Memory B cell (primary cell): Measurements from ENCODE around the gene ARL15.

Experiments
- ATAC-seq: fragments of 150-1000 bp; cut with Tn5 transposase; 2 replicates; pipeline ENCODE4 v1.10.0; 2021; ENCODE audit warnings: low read depth, mild to moderate bottlenecking, moderate library complexity
- DNase-seq, 2 donors: peaks; one replicate each; pipeline ENCODE4 v3.0.0; 2022; ENCODE audit warnings: low spot score in 2 of 2
- H3K27ac Mint-ChIP-seq: one replicate; pipeline ENCODE4 v1.8.0; 2022; ENCODE audit warnings: mild to moderate bottlenecking, moderate library complexity, mixed read lengths
- H3K27me3 Mint-ChIP-seq: one replicate; pipeline ENCODE4 v1.8.0; 2022; ENCODE audit warnings: mixed read lengths
- H3K36me3 Mint-ChIP-seq: one replicate; pipeline ENCODE4 v1.8.0; 2022; ENCODE audit warnings: mild to moderate bottlenecking, mixed read lengths
- H3K4me1 Mint-ChIP-seq: one replicate; pipeline ENCODE4 v1.8.0; 2022; ENCODE audit warnings: mixed read lengths
- H3K4me3 Mint-ChIP-seq: one replicate; pipeline ENCODE4 v1.8.0; 2022; ENCODE audit warnings: mild to moderate bottlenecking, moderate library complexity, mixed read lengths
- H3K9me3 Mint-ChIP-seq: one replicate; pipeline ENCODE4 v1.8.0; 2022; ENCODE audit warnings: mixed read lengths

Gene ARL15

GRCh38 chr5:53962306-53962705 is 348.1 kb downstream of the ARL15 start:
- Mint-ChIP-seq H3K27ac (no peak overlapping the region), H3K27me3 (no peaks in the 10 kb centered on the region), H3K36me3 (peaks cover 19% of the 10 kb centered on the region), H3K4me1 (no peaks in the 10 kb centered on the region), H3K4me3 (no peak overlapping the region), H3K9me3 (peaks cover 10% of the 10 kb centered on the region)
- DNase-seq (no peak), ATAC-seq (no peak)

- H3K27me3 Mint-ChIP-seq, result no peaks in the 10 kb centered on the region
- peaks cover 4% of the 10 kb centered on the region for H3K4me1 Mint-ChIP-seq
- no peak for DNase-seq
- peaks cover 20% of the 10 kb centered on the region for H3K9me3 Mint-ChIP-seq
- ATAC-seq, result no peak
- H3K36me3 Mint-ChIP-seq, result peaks cover 31% of the 10 kb centered on the region
- no peak overlapping the region for H3K4me3 Mint-ChIP-seq
- H3K27ac Mint-ChIP-seq, result no peak overlapping the region
Observed at GRCh38 chr5:53956632-53957031, 353.7 kb downstream of the ARL15 start.

GRCh38 chr5:53956196-53956595 is 354.2 kb downstream of the ARL15 start:
- Mint-ChIP-seq H3K36me3 (peaks cover 31% of the 10 kb centered on the region), H3K9me3 (peaks cover 20% of the 10 kb centered on the region), H3K27ac (no peak overlapping the region), H3K4me3 (no peak overlapping the region), H3K27me3 (no peaks in the 10 kb centered on the region), H3K4me1 (peaks cover 4% of the 10 kb centered on the region)
- DNase-seq, result no peak
- ATAC-seq, result no peak

GRCh38 chr5:53950621-53951020 is 359.8 kb downstream of the ARL15 start:
- Mint-ChIP-seq H3K27me3 (no peaks in the 10 kb centered on the region), H3K36me3 (peaks cover 23% of the 10 kb centered on the region), H3K27ac (no peak overlapping the region), H3K4me1 (peaks cover 2% of the 10 kb centered on the region), H3K4me3 (no peak overlapping the region), H3K9me3 (no peaks in the 10 kb centered on the region)
- ATAC-seq (no peak), DNase-seq (no peak)

DNA sequence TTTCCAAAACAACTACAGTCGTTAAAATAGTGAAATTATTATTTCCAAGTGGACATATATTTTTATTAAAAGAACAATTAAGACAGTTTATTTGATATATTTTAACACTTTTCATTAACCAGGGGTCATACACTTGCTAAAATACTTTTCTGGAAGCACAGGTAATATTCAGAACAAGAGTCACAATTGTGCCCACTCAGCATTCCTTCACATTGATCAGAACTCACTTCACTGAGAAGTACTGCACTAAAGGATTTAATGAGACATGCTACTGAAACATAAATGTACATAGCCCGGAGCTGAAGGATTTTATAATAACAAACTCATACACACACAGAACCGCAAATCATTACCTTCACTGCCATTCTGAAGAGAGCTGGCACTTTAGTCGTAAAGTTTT is 361.8 kb downstream of the ARL15 start:
- ATAC-seq (no peak), DNase-seq (no peak)
- Mint-ChIP-seq H3K4me1 (peaks cover 2% of the 10 kb centered on the region), H3K9me3 (no peaks in the 10 kb centered on the region), H3K36me3 (peaks cover 30% of the 10 kb centered on the region), H3K27ac (no peak overlapping the region), H3K4me3 (no peak overlapping the region), H3K27me3 (no peaks in the 10 kb centered on the region)

DNA sequence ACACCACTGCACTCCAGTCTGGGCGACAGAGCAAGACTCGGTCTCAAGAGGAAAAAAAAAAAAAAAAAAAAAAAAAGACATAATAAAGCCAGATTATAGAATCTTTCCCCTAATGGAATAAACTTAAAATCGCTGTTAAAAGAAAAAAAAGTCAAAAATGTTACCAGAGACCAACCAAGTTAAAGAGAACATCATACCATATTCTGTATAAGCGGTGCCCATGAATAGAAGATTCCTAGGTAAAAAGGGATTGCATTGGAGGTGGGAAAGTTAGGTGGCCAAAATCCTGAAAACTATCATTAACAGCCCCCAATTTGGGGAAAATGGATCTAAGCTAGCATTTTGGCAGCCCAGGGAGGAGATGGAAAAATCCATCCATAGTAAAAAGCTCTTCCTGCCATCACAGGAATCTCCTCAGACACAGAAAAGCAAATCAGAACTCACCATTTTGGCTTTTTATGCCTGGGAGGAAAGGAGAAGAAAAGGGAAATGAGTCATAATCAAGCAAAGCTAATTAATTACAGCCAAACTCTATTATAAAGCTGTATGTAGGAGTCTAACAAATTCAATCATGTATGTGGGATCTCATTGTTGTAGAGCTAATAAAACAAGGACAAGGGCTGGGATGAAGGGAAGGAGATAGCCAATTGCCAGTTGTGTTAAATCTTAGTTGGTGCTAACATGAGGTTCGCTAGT is 363.8 kb downstream of the ARL15 start:
- Mint-ChIP-seq H3K9me3 (peaks cover 1% of the 10 kb centered on the region), H3K4me1 (no peaks in the 10 kb centered on the region), H3K4me3 (no peak overlapping the region), H3K36me3 (peaks cover 44% of the 10 kb centered on the region), H3K27ac (no peak overlapping the region), H3K27me3 (no peaks in the 10 kb centered on the region)
- DNase-seq, result no peak
- no peak for ATAC-seq

DNA sequence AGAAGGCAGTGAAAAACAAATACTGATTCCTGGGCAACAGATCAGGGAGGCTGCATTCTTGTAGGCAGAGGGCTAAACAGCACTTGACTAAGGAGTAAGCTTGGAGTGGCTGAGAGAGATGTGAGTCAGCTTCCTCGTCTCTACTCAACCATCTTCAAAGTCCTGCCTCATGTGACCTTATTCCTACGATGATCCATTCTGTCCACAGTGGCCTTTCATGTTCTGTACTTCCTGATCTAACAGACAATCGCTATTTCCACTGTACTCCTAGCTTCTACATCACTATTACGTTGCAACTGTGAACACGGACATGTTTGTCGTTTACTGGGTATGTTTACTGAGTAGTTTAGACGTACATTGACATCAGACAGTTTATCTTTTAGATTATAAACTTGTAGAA is 365.4 kb downstream of the ARL15 start:
- Mint-ChIP-seq H3K36me3 (peaks cover 45% of the 10 kb centered on the region), H3K4me1 (no peaks in the 10 kb centered on the region), H3K27ac (no peak overlapping the region), H3K9me3 (peaks cover 1% of the 10 kb centered on the region), H3K27me3 (no peaks in the 10 kb centered on the region), H3K4me3 (no peak overlapping the region)
- ATAC-seq, result no peak
- no peak for DNase-seq

DNA sequence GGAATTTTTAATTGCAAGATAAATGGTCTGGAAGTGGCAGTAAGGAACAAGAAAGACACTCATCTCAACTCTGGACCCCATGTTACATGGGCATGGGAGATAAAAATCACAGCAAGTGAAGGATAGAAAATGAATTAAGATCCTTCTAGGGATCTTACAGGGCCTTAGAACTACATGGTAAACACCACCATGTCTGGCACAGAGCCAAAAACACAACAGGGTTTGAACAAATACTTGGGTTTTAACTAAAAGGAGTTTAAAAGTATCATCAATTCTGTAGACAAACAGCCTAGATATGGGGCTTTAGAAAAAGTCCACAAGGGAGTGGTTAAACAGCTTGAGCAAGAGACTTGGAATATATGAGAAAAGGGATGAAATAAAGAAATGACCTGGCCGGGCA is 366.4 kb downstream of the ARL15 start:
- Mint-ChIP-seq H3K4me1 (no peaks in the 10 kb centered on the region), H3K9me3 (peaks cover 1% of the 10 kb centered on the region), H3K27me3 (no peaks in the 10 kb centered on the region), H3K27ac (no peak overlapping the region), H3K36me3 (peaks cover 45% of the 10 kb centered on the region), H3K4me3 (no peak overlapping the region)
- ATAC-seq (no peak), DNase-seq (no peak)

- peaks cover 1% of the 10 kb centered on the region for H3K9me3 Mint-ChIP-seq
- no peaks in the 10 kb centered on the region for H3K27me3 Mint-ChIP-seq
- no peak for DNase-seq
- no peaks in the 10 kb centered on the region for H3K4me1 Mint-ChIP-seq
- H3K4me3 Mint-ChIP-seq, result no peak overlapping the region
- H3K36me3 Mint-ChIP-seq, result peaks cover 50% of the 10 kb centered on the region
- H3K27ac Mint-ChIP-seq, result no peak overlapping the region
- ATAC-seq, result no peak
Observed at GRCh38 chr5:53942724-53943123, 367.6 kb downstream of the ARL15 start.

- ATAC-seq (no peak), DNase-seq (no peak)
- Mint-ChIP-seq H3K36me3 (peaks cover 39% of the 10 kb centered on the region), H3K4me3 (no peak overlapping the region), H3K27me3 (no peaks in the 10 kb centered on the region), H3K9me3 (peaks cover 1% of the 10 kb centered on the region), H3K4me1 (no peaks in the 10 kb centered on the region), H3K27ac (no peak overlapping the region)
Observed at GRCh38 chr5:53940921-53941320, 369.5 kb downstream of the ARL15 start.

GRCh38 chr5:53937467-53937866 is 372.9 kb downstream of the ARL15 start:
- Mint-ChIP-seq H3K27me3 (no peaks in the 10 kb centered on the region), H3K27ac (no peak overlapping the region), H3K9me3 (no peaks in the 10 kb centered on the region), H3K4me3 (no peak overlapping the region), H3K36me3 (peaks cover 17% of the 10 kb centered on the region), H3K4me1 (no peaks in the 10 kb centered on the region)
- DNase-seq (no peak), ATAC-seq (no peak)

DNA sequence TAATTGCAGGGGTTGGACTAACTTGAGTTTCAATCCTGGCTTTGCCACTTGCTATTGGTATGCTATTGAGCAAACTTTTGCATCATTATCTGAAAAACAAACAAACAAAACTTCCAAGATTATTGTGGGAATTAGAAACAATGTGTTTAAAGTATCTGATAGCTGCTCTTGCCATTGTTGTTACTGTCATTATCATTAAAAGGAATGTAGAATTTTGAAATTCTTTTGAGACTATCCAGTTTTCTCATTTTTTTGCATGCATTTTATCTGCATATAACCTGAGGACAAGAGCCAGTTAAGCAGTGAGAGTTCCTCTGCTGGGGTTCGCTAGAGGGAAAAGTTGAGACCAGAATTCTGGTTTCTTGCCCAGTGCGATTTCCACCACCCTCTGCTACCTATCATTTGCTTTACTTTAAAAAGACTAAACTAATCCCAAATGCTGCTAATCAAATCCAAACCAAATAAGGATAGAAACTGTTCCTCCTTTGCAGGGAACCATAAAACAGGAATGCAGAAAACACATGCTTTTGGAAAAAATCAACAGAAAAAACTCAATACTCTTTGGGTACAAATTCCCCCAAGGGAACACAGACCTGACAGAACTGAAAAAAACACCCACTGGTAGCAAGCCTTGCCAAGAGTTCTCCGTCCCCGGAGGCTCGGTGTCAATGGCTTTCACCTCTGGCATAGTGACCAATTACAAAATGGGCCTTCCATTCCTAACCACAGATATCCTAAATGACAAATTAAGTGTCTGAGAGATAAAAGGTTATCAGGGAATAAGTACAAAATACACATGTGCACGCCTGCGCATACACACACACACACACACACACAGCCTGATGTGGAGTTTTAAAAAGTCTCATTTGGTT is 373.7 kb downstream of the ARL15 start:
- ATAC-seq, result no peak
- H3K27ac Mint-ChIP-seq, result no peak overlapping the region
- no peaks in the 10 kb centered on the region for H3K27me3 Mint-ChIP-seq
- DNase-seq, result no peak
- H3K36me3 Mint-ChIP-seq, result peaks cover 11% of the 10 kb centered on the region
- no peaks in the 10 kb centered on the region for H3K9me3 Mint-ChIP-seq
- no peak overlapping the region for H3K4me3 Mint-ChIP-seq
- no peaks in the 10 kb centered on the region for H3K4me1 Mint-ChIP-seq

DNA sequence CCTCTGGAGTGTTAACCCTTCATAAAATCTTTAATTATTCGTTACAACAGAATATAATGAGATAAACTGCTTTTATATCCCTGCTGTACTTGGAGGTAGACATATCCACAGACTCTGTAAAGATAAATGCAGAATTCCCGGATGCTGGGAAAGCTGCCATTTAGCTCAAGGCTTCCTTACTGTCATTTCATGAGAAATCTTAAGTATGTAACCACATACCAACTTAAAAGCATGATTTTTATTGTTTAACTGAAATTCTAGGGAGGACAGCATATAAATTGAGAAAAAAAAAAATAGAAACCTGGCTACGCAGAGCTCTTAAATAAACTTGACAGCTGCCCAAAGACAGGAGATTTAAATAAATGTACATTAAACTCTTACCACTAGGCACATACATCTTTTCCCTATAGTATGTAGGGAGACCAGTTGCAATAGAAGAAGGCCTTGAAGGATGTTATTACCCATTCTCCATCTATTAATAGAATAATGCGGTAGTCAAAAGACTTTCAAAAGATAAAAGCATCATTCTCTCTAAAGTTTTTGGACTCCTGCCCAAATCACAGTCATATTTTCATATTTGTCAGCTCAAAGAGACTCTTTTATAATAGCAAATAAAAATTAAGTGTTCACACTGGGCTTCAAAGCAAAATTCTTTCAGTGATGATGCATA is 376.1 kb downstream of the ARL15 start:
- Mint-ChIP-seq H3K9me3 (no peaks in the 10 kb centered on the region), H3K27me3 (no peaks in the 10 kb centered on the region), H3K36me3 (peaks cover 9% of the 10 kb centered on the region), H3K27ac (no peak overlapping the region), H3K4me1 (no peaks in the 10 kb centered on the region), H3K4me3 (no peak overlapping the region)
- DNase-seq (no peak), ATAC-seq (no peak)

- no peak for DNase-seq
- H3K27me3 Mint-ChIP-seq, result no peaks in the 10 kb centered on the region
- no peak for ATAC-seq
- H3K27ac Mint-ChIP-seq, result no peak overlapping the region
- H3K4me1 Mint-ChIP-seq, result no peaks in the 10 kb centered on the region
- H3K36me3 Mint-ChIP-seq, result peaks cover 5% of the 10 kb centered on the region
- H3K4me3 Mint-ChIP-seq, result no peak overlapping the region
- H3K9me3 Mint-ChIP-seq, result no peaks in the 10 kb centered on the region
Observed at GRCh38 chr5:53932351-53932750, 378.0 kb downstream of the ARL15 start.
